Memory B cell (primary cell): ENCODE results near the gene SCOC.
A peak's percentile ranks its signal among the peaks of the same experiment; 100 is the strongest.

ENCODE experiments used
- ATAC-seq: fragments of 150-1000 bp; cut with Tn5 transposase; 2 replicates; pipeline ENCODE4 v1.10.0; 2021; ENCODE audit warnings: low read depth, mild to moderate bottlenecking, moderate library complexity
- DNase-seq, 2 donors: peaks; one replicate each; pipeline ENCODE4 v3.0.0; 2022; ENCODE audit warnings: low spot score in 2 of 2
- H3K27ac Mint-ChIP-seq: one replicate; pipeline ENCODE4 v1.8.0; 2022; ENCODE audit warnings: mild to moderate bottlenecking, moderate library complexity, mixed read lengths
- H3K27me3 Mint-ChIP-seq: one replicate; pipeline ENCODE4 v1.8.0; 2022; ENCODE audit warnings: mixed read lengths
- H3K36me3 Mint-ChIP-seq: one replicate; pipeline ENCODE4 v1.8.0; 2022; ENCODE audit warnings: mild to moderate bottlenecking, mixed read lengths
- H3K4me1 Mint-ChIP-seq: one replicate; pipeline ENCODE4 v1.8.0; 2022; ENCODE audit warnings: mixed read lengths
- H3K4me3 Mint-ChIP-seq: one replicate; pipeline ENCODE4 v1.8.0; 2022; ENCODE audit warnings: mild to moderate bottlenecking, moderate library complexity, mixed read lengths
- H3K9me3 Mint-ChIP-seq: one replicate; pipeline ENCODE4 v1.8.0; 2022; ENCODE audit warnings: mixed read lengths

SCOC gene

DNA sequence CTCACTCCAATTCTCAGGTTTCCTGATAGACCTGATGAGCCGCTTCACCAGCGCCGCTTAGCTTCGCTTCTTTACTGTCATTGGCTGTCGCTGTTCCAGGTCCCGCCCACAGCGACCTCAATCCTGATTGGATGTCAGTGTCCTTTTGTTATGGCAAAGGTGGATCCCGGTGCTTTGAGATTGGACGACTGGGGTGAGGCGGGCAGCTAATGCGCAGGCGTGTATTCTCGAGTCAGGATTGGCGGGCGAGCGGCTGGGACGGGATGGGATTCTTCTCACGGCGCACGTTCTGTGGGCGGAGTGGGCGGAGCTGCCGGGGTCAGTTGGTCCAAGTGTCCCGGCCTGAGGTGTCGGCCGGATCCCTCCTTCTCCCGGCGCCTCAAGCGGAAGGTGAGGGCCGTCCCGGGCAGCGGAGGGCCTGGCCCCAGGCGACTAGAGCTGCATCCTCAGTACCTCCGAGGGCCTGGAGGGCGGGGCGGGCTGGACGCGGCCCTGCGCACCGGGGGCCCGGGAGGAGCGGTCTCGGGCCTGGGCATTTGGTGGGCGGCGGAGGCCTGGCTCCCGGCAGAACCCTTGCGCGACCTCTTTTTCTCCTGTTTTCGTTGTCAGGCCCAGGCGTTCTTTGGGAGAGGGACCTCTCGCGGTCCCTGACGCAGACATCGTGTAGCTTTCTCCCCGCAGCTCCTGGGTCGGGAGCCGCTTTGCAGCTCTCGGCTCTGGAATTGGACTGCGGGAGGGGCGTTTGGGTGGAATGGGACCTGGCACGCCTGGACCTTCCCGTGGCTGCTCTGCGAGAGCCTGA, at the start of gene SCOC:
TSS of gene SCOC (plus strand) at position 319 of the 802 bp plus-strand sequence. CDS start 5,525 bp downstream, outside the sequence.
- no peaks in the 10 kb centered on the region for H3K27me3 Mint-ChIP-seq
- peaks cover 25% of the 10 kb centered on the region for H3K4me1 Mint-ChIP-seq
- ATAC-seq (peak; percentile 90), DNase-seq (peak; percentile 82 to 92)
- no peak within 1 kb of the TSS for H3K27ac Mint-ChIP-seq
- no peaks in the 10 kb centered on the region for H3K9me3 Mint-ChIP-seq
- no peak within 1 kb of the TSS for H3K4me3 Mint-ChIP-seq
- no peaks in the 10 kb centered on the region for H3K36me3 Mint-ChIP-seq

DNA sequence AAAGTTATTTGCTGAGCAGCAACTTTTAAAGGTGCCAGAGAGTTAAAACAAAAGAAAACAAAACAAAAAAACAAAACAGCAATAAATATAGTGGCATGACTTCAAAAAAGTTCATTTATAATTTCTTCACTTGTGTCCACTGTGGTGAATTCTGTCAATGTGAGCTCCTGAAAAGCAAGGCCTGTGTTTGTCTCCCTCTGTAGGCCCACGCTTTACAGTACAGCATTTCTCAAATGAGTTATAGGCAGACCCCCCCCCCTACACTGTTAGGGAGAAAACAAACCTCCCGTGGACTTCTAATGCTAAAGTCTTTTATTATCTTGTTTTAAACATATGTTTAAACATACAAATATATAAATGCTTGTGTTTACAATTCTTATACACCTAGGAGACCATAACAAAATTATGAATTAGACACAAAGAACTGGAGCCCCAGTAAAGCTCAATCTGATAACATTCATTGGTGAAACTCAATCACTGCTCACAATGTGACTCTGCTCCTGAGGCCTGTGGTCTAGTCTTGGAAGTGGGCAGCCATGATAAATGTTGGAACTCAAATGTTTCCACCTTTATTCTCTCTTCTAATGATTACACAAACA, 47.0 kb upstream of the SCOC start:
- Mint-ChIP-seq H3K27me3 (peaks cover 4% of the 10 kb centered on the region), H3K4me1 (peaks cover 4% of the 10 kb centered on the region), H3K9me3 (peaks cover under 1% of the 10 kb centered on the region), H3K4me3 (no peak overlapping the region), H3K36me3 (no peaks in the 10 kb centered on the region), H3K27ac (no peak overlapping the region)
- no peak for ATAC-seq
- no peak for DNase-seq

- DNase-seq (no peak), ATAC-seq (no peak)
- peaks cover 7% of the 10 kb centered on the region for H3K4me1 Mint-ChIP-seq
- no peak overlapping the region for H3K4me3 Mint-ChIP-seq
- H3K9me3 Mint-ChIP-seq = no peaks in the 10 kb centered on the region
- peaks cover 4% of the 10 kb centered on the region for H3K27me3 Mint-ChIP-seq
- no peaks in the 10 kb centered on the region for H3K36me3 Mint-ChIP-seq
- no peak overlapping the region for H3K27ac Mint-ChIP-seq
These were observed 43.0 kb upstream of the SCOC start for GRCh38 chr4:140330311-140330900.

GRCh38 chr4:140331245-140331644, 42.2 kb upstream of the SCOC start:
- no peaks in the 10 kb centered on the region for H3K36me3 Mint-ChIP-seq
- ATAC-seq = no peak
- H3K9me3 Mint-ChIP-seq = no peaks in the 10 kb centered on the region
- peaks cover 5% of the 10 kb centered on the region for H3K27me3 Mint-ChIP-seq
- no peak for DNase-seq
- H3K4me3 Mint-ChIP-seq = no peak overlapping the region
- H3K27ac Mint-ChIP-seq = no peak overlapping the region
- peaks cover 7% of the 10 kb centered on the region for H3K4me1 Mint-ChIP-seq

- Mint-ChIP-seq H3K9me3 (no peaks in the 10 kb centered on the region), H3K27me3 (peaks cover 6% of the 10 kb centered on the region), H3K4me1 (peaks cover 7% of the 10 kb centered on the region), H3K4me3 (no peak overlapping the region), H3K36me3 (no peaks in the 10 kb centered on the region), H3K27ac (no peak overlapping the region)
- ATAC-seq (no peak), DNase-seq (no peak)
These were observed 41.6 kb upstream of the SCOC start for GRCh38 chr4:140331876-140332275.

GRCh38 chr4:140332734-140333133, 40.7 kb upstream of the SCOC start:
- DNase-seq = no peak
- H3K27ac Mint-ChIP-seq = no peak overlapping the region
- ATAC-seq = no peak
- H3K36me3 Mint-ChIP-seq = no peaks in the 10 kb centered on the region
- peaks cover 7% of the 10 kb centered on the region for H3K4me1 Mint-ChIP-seq
- peaks cover 6% of the 10 kb centered on the region for H3K27me3 Mint-ChIP-seq
- H3K4me3 Mint-ChIP-seq = no peak overlapping the region
- H3K9me3 Mint-ChIP-seq = no peaks in the 10 kb centered on the region

- DNase-seq = no peak
- H3K27ac Mint-ChIP-seq = no peak overlapping the region
- H3K27me3 Mint-ChIP-seq = peaks cover 6% of the 10 kb centered on the region
- no peaks in the 10 kb centered on the region for H3K9me3 Mint-ChIP-seq
- ATAC-seq = no peak
- H3K4me3 Mint-ChIP-seq = no peak overlapping the region
- H3K36me3 Mint-ChIP-seq = no peaks in the 10 kb centered on the region
- H3K4me1 Mint-ChIP-seq = peaks cover 7% of the 10 kb centered on the region
These were observed 39.9 kb upstream of the SCOC start for GRCh38 chr4:140333523-140333922.

GRCh38 chr4:140335076-140335475, 38.4 kb upstream of the SCOC start:
- Mint-ChIP-seq H3K4me1 (peaks cover 7% of the 10 kb centered on the region), H3K36me3 (no peaks in the 10 kb centered on the region), H3K27me3 (peaks cover 5% of the 10 kb centered on the region), H3K27ac (no peak overlapping the region), H3K9me3 (no peaks in the 10 kb centered on the region), H3K4me3 (no peak overlapping the region)
- no peak for ATAC-seq
- DNase-seq = no peak

DNA sequence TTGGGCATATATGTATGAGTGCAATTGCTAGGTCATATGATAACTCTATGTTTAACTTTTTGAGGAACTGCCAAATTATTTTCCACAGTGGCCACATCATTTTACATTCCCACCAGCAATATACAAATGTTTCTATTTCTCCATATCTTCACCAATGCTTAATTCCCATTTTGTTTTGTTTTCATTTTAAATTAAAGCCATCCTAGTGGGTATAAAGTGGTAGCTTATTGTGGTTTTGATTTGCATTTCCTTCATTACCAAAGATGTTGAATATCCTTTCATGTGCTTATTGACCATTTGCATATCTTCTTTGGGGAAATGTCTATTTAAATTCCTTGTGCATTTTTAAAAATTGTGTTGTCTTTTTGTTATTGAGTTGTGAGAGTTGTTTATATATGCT, 36.7 kb upstream of the SCOC start:
- Mint-ChIP-seq H3K9me3 (no peaks in the 10 kb centered on the region), H3K27me3 (peaks cover 5% of the 10 kb centered on the region), H3K4me1 (peaks cover under 1% of the 10 kb centered on the region), H3K4me3 (no peak overlapping the region), H3K36me3 (no peaks in the 10 kb centered on the region), H3K27ac (no peak overlapping the region)
- DNase-seq = no peak
- no peak for ATAC-seq

- DNase-seq (no peak), ATAC-seq (no peak)
- Mint-ChIP-seq H3K36me3 (no peaks in the 10 kb centered on the region), H3K27ac (no peak overlapping the region), H3K9me3 (no peaks in the 10 kb centered on the region), H3K4me1 (peaks cover 4% of the 10 kb centered on the region), H3K27me3 (peaks cover 17% of the 10 kb centered on the region), H3K4me3 (no peak overlapping the region)
These were observed 30.8 kb upstream of the SCOC start for GRCh38 chr4:140342620-140343019.

DNA sequence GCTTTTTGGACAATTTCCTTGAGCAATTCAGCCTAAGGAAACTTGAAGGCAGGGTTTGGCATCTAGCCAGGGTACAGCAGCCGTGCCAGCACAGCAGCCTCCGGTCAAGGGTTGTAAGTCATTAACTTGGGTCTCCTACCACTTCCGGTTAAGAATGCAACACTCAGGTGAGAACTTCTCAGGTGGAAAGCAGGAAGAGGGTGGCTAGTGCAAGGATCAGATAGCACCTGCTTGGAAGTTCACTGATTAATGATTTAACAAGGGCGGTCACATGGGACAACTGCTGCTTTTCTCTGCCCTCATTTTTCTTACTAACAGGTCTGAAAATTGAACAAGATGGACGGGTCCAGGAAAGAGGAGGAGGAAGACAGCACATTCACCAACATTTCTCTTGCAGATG, 30.1 kb upstream of the SCOC start:
- Mint-ChIP-seq H3K4me1 (peaks cover 4% of the 10 kb centered on the region), H3K27me3 (peaks cover 19% of the 10 kb centered on the region), H3K4me3 (no peak overlapping the region), H3K36me3 (no peaks in the 10 kb centered on the region), H3K9me3 (no peaks in the 10 kb centered on the region), H3K27ac (no peak overlapping the region)
- DNase-seq (no peak), ATAC-seq (no peak)

DNA sequence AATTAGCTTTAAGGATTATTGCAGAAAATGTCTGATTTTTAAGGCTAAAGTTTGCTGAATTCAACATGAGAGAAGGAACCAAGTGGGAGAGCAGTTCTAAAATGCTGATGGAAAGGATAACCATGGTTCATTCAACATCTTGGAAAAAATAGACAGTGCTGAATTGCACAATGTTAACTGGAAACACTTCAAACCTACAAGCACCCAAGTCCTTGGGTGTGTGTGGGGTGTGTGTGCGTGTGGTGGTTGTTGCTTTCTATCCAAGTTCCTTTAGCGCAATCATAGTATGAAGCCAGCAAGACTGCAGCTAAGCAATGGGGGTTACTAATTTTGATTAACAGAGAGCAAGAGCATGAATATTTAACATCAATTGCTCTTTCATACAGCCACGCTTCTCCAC, 29.3 kb upstream of the SCOC start:
- Mint-ChIP-seq H3K27me3 (peaks cover 19% of the 10 kb centered on the region), H3K4me1 (peaks cover 4% of the 10 kb centered on the region), H3K27ac (no peak overlapping the region), H3K36me3 (no peaks in the 10 kb centered on the region), H3K4me3 (no peak overlapping the region), H3K9me3 (no peaks in the 10 kb centered on the region)
- DNase-seq (no peak), ATAC-seq (no peak)

- Mint-ChIP-seq H3K9me3 (no peaks in the 10 kb centered on the region), H3K4me3 (no peak overlapping the region), H3K27me3 (peaks cover 20% of the 10 kb centered on the region), H3K36me3 (no peaks in the 10 kb centered on the region), H3K27ac (no peak overlapping the region), H3K4me1 (peaks cover 4% of the 10 kb centered on the region)
- ATAC-seq (no peak), DNase-seq (no peak)
These were observed 28.8 kb upstream of the SCOC start for GRCh38 chr4:140344621-140345020.

- ATAC-seq (no peak), DNase-seq (no peak)
- H3K9me3 Mint-ChIP-seq = no peaks in the 10 kb centered on the region
- H3K27ac Mint-ChIP-seq = no peak overlapping the region
- peaks cover 4% of the 10 kb centered on the region for H3K4me1 Mint-ChIP-seq
- no peak overlapping the region for H3K4me3 Mint-ChIP-seq
- no peaks in the 10 kb centered on the region for H3K36me3 Mint-ChIP-seq
- peaks cover 23% of the 10 kb centered on the region for H3K27me3 Mint-ChIP-seq
These were observed 27.3 kb upstream of the SCOC start for GRCh38 chr4:140346136-140346535.
